Panc1 (cell line): ENCODE measurements around the gene BRINP2. TPM values are rescaled to one million over a fixed set of nuclear protein-coding genes. Genes with fewer than 3 reads are reported as not detected.

Experiments
- ATAC-seq: fragments of 200-7000 bp; cut with Tn5 transposase; 2 replicates; pipeline ENCODE4 v1.9.1; 2020; ENCODE audit warnings: mild to moderate bottlenecking, moderate library complexity
- BruUV-seq: library from RNA; stranded (reverse); fragments of 400-500 nt; replicated peaks from 2 replicates; lab custom pipeline; 2021; lab: Mats Ljungman, UMichigan
- CTCF ChIA-PET: fragments of 300-600 bp; sonication (Branson Sonifier 250); formaldehyde crosslinking; loops from one replicate; lab custom pipeline; 2022; ENCODE audit warnings: antibody characterized with exemption; lab: Charles Lee
- POLR2A ChIA-PET: fragments of 300-600 bp; sonication (Branson Sonifier 250); formaldehyde crosslinking; loops from one replicate; lab custom pipeline; 2022; ENCODE audit warnings: antibody characterized with exemption; lab: Charles Lee
- DNase-seq: peaks from one replicate; pipeline ENCODE4 v3.0.0-alpha.2; 2010; ENCODE audit warnings: low read depth, low spot score
- H3K27ac ChIP-seq: 2 replicates; pipeline ENCODE4 v1.5.1; 2011; ENCODE audit warnings: mild to moderate bottlenecking, low read length, inconsistent platforms
- H3K27me3 ChIP-seq: fragments of 200-500 bp; sonication (Bioruptor generic); 2 replicates; pipeline ENCODE4 v1.6.0; 2014; ENCODE audit warnings: low read length, inconsistent platforms; ENCODE audit not compliant: control insufficient read depth, insufficient read depth
- H3K36me3 ChIP-seq: fragments of 200-500 bp; sonication (Bioruptor generic); 2 replicates; pipeline ENCODE4 v1.5.1; 2014; ENCODE audit warnings: inconsistent platforms, mild to moderate bottlenecking, low read length, moderate library complexity; ENCODE audit not compliant: control insufficient read depth, insufficient read depth
- H3K4me1 ChIP-seq: 2 replicates; pipeline ENCODE4 v1.5.1; 2011; ENCODE audit warnings: inconsistent platforms, mild to moderate bottlenecking, low read length, moderate library complexity; ENCODE audit not compliant: control insufficient read depth, insufficient read depth
- H3K4me3 ChIP-seq, 2 experiments: 2 replicates each; pipeline ENCODE4 v1.5.1; 2011 to 2012; ENCODE audit warnings: low read depth in 2 of 2, low read length in 2 of 2, mild to moderate bottlenecking in 2 of 2, inconsistent platforms in 1 of 2, moderate library complexity in 1 of 2
- H3K9me3 ChIP-seq: fragments of 200-500 bp; sonication (Bioruptor generic); 2 replicates; pipeline ENCODE4 v1.5.1; 2014; ENCODE audit warnings: low read depth, mild to moderate bottlenecking, inconsistent platforms, low read length, moderate library complexity; ENCODE audit not compliant: control insufficient read depth, insufficient read depth
- POLR2AphosphoS5 ChIP-seq: IDR thresholded peaks from 2 replicates; pipeline ENCODE4 v1.6.1; 2012; ENCODE audit warnings: mild to moderate bottlenecking, low read depth, low read length, moderate library complexity
- SIN3A ChIP-seq: IDR thresholded peaks from 2 replicates; pipeline ENCODE4 v1.6.1; 2012; ENCODE audit warnings: low read depth, mild to moderate bottlenecking, low read length, moderate library complexity, borderline replicate concordance; ENCODE audit not compliant: insufficient read depth
- TCF7L2 ChIP-seq: IDR thresholded peaks from 2 replicates; pipeline ENCODE4 v1.6.1; 2011; ENCODE audit warnings: mild to moderate bottlenecking, low read depth, low read length, inconsistent platforms
- in situ Hi-C: cut with HindIII; loops from 2 replicates; pipeline ENCODE4 v1.10.0; 2016; ENCODE audit warnings: low sequenced_read_pairs, low pct_unique_long_range_greater_than_20kb
- intact Hi-C: fragments of 100-400 bp; cut with micrococcal nuclease; formaldehyde crosslinking; loops from one replicate; pipeline ENCODE4 v1.10.0; 2022; ENCODE audit not compliant: unreplicated experiment
- total RNA-seq: library from RNA; stranded (reverse); gene quantifications from one replicate; pipeline ENCODE4 v1.2.1, GENCODE V29; 2021; ENCODE audit not compliant: unreplicated experiment
- TF ChIP-seq, protein P1 (sequence below), 2 experiments: IDR thresholded peaks; 2 replicates each; pipeline ENCODE4 v1.6.1; 2011 to 2012; ENCODE audit warnings: low read depth in 2 of 2, control low read depth in 1 of 2, low read length in 1 of 2, mild to moderate bottlenecking in 1 of 2, moderate library complexity in 1 of 2; ENCODE audit not compliant: insufficient read depth in 1 of 2
- TF ChIP-seq, protein P2 (sequence below): fragments of 450-650 bp; IDR thresholded peaks from 2 replicates; pipeline ENCODE4 v1.5.1; 2017; ENCODE audit warnings: mild to moderate bottlenecking

BRINP2 gene
- total RNA-seq, 1 experiment from 2014 or later, result not detected

DNA sequence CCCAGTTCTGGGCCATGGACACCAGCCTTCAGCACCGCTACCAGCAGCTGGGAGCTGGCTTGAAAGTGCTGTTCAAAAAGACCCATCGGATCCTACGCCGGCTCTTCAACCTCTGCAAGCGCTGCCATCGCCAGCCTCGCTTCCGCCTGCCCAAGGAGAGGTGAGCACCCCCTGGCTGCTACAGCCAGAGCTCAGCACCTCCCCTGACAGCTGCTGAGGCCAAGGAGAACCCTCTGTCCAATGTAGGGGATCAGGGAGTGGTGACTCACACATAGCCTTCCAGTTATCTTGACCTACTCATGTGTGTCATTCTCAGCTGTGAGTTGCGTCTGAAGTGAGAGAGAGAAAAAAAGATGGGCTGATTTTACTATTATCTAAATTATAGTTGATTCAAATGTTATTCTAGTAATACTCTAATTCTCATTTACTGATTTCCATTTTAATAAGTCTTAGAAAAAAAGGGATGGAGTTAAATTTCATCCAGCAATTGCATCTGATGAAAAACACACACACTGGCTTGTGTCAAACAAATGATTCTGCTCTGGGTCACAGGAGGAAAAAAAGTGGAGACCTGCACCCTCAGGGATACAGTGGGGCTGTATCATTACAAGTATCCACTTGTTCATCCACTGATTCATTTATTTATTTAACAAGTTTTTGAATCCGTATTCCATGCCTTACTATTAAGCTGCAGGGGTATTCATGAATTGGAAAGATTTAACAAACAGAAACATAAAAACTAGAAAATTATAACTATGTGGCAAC lies 108.0 kb downstream of the BRINP2 start:
- TF ChIP-seq SIN3A (no peak), TCF7L2 (no peak), POLR2AphosphoS5 (no peak)
- TF ChIP-seq, protein P1, sequence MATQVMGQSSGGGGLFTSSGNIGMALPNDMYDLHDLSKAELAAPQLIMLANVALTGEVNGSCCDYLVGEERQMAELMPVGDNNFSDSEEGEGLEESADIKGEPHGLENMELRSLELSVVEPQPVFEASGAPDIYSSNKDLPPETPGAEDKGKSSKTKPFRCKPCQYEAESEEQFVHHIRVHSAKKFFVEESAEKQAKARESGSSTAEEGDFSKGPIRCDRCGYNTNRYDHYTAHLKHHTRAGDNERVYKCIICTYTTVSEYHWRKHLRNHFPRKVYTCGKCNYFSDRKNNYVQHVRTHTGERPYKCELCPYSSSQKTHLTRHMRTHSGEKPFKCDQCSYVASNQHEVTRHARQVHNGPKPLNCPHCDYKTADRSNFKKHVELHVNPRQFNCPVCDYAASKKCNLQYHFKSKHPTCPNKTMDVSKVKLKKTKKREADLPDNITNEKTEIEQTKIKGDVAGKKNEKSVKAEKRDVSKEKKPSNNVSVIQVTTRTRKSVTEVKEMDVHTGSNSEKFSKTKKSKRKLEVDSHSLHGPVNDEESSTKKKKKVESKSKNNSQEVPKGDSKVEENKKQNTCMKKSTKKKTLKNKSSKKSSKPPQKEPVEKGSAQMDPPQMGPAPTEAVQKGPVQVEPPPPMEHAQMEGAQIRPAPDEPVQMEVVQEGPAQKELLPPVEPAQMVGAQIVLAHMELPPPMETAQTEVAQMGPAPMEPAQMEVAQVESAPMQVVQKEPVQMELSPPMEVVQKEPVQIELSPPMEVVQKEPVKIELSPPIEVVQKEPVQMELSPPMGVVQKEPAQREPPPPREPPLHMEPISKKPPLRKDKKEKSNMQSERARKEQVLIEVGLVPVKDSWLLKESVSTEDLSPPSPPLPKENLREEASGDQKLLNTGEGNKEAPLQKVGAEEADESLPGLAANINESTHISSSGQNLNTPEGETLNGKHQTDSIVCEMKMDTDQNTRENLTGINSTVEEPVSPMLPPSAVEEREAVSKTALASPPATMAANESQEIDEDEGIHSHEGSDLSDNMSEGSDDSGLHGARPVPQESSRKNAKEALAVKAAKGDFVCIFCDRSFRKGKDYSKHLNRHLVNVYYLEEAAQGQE (IDR thresholded peaks at IDR 0.05; ENCODE audit: insufficient read depth in 1 of 2, low read depth in 2 of 2, low read length in 1 of 2), result no peak
- TF ChIP-seq, protein P2, sequence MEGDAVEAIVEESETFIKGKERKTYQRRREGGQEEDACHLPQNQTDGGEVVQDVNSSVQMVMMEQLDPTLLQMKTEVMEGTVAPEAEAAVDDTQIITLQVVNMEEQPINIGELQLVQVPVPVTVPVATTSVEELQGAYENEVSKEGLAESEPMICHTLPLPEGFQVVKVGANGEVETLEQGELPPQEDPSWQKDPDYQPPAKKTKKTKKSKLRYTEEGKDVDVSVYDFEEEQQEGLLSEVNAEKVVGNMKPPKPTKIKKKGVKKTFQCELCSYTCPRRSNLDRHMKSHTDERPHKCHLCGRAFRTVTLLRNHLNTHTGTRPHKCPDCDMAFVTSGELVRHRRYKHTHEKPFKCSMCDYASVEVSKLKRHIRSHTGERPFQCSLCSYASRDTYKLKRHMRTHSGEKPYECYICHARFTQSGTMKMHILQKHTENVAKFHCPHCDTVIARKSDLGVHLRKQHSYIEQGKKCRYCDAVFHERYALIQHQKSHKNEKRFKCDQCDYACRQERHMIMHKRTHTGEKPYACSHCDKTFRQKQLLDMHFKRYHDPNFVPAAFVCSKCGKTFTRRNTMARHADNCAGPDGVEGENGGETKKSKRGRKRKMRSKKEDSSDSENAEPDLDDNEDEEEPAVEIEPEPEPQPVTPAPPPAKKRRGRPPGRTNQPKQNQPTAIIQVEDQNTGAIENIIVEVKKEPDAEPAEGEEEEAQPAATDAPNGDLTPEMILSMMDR, result no peak
- no peak for DNase-seq
- no peak overlapping the region for H3K27ac ChIP-seq
- H3K4me1 ChIP-seq, result no peaks in the 10 kb centered on the region
- no peak overlapping the region for H3K4me3 ChIP-seq
- in situ Hi-C loops, result no loop called here
- BruUV-seq, result no TSS peak
- no peaks in the 10 kb centered on the region for H3K36me3 ChIP-seq
- ATAC-seq, result no peak
- no peaks in the 10 kb centered on the region; the same call in 1 of the 2 replicates for H3K27me3 ChIP-seq
- intact Hi-C loops, result no loop called here
- ChIA-PET POLR2A (no interaction called here), CTCF (no interaction called here)
- H3K9me3 ChIP-seq, result no peaks in the 10 kb centered on the region

DNA sequence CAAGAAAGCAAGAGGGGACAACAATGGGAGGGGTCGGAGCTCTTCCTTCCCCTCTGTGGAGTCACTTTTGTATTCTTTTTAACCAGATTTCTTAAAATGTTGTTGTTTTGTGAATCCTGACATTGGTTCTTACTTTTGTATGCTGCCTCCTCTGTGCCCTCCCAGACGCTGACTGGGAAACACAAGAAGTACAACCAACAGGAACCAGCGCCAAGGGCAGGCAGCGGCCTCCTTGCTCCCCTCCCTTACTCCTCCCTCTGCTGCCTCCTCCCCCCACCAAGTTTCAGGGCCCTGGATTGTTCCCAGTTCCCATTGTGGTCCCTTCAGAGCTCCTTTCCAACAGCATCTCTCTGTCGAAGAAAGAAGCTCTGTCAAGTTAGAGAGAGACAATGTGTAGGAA lies 111.1 kb downstream of the BRINP2 start:
- Histone ChIP-seq H3K36me3 (no peaks in the 10 kb centered on the region), H3K27me3 (no peaks in the 10 kb centered on the region; the same call in 1 of the 2 replicates), H3K4me1 (no peaks in the 10 kb centered on the region), H3K4me3 (no peak overlapping the region), H3K27ac (no peak overlapping the region), H3K9me3 (no peaks in the 10 kb centered on the region)
- CTCF ChIA-PET, result no interaction called here
- BruUV-seq, result no TSS peak
- POLR2A ChIA-PET, result no interaction called here
- DNase-seq (no peak), ATAC-seq (no peak)
- in situ Hi-C loops, result no loop called here
- TF ChIP-seq TCF7L2 (no peak), SIN3A (no peak), POLR2AphosphoS5 (no peak)
- TF ChIP-seq, protein P2, result no peak
- TF ChIP-seq, protein P1 (IDR thresholded peaks at IDR 0.05; ENCODE audit: insufficient read depth in 1 of 2, low read depth in 2 of 2, low read length in 1 of 2), result no peak
- intact Hi-C loops, result no loop called here
